IMR-90 (cell line): ENCODE results near the gene RBBP4. TPM values are rescaled to one million over a fixed set of nuclear protein-coding genes. Genes with fewer than 3 reads are reported as not detected.

ENCODE experiments used
- ATAC-seq: fragments of 200-7000 bp; cut with Tn5 transposase; 2 replicates; pipeline ENCODE4 v1.9.1; 2020; ENCODE audit warnings: low read depth, mild to moderate bottlenecking, moderate library complexity
- BruUV-seq: library from RNA; stranded (reverse); fragments of 400-500 nt; replicated peaks from 2 replicates; lab custom pipeline; 2021; lab: Mats Ljungman, UMichigan
- CTCF ChIA-PET: fragments of 300-600 bp; formaldehyde crosslinking; extraction: SDS; loops from one replicate; lab custom pipeline; 2021; ENCODE audit warnings: antibody characterized with exemption; lab: Yijun Ruan, JAX
- POLR2A ChIA-PET: fragments of 300-600 bp; sonication (Branson Sonifier 250); formaldehyde crosslinking; loops from one replicate; lab custom pipeline; 2022; ENCODE audit warnings: antibody characterized with exemption; ENCODE audit not compliant: unreplicated experiment; lab: Charles Lee
- DNase-seq: peaks from one replicate; pipeline ENCODE4 v3.0.0; 2013
- H2AFZ ChIP-seq: replicated peaks from 2 replicates; pipeline ENCODE3; 2013; ENCODE audit warnings: low read length, mild to moderate bottlenecking; ENCODE audit not compliant: poor library complexity
- H2AK5ac ChIP-seq: 2 replicates; pipeline ENCODE4 v1.6.1; 2013; ENCODE audit warnings: low read depth, low read length, inconsistent platforms
- H2AK9ac ChIP-seq: replicated peaks from 2 replicates; pipeline ENCODE3; 2013; ENCODE audit warnings: mild to moderate bottlenecking, low read depth, low read length, moderate library complexity; ENCODE audit not compliant: poor library complexity
- H2BK120ac ChIP-seq: 2 replicates; pipeline ENCODE4 v1.6.1; 2013; ENCODE audit warnings: low read depth, low read length, inconsistent platforms
- H2BK15ac ChIP-seq: 3 replicates; pipeline ENCODE4 v1.6.1; 2013; ENCODE audit warnings: low read depth, low read length, inconsistent platforms
- H2BK20ac ChIP-seq: 2 replicates; pipeline ENCODE4 v1.6.1; 2013; ENCODE audit warnings: low read depth, mild to moderate bottlenecking, inconsistent platforms, low read length, moderate library complexity
- H2BK5ac ChIP-seq: 2 replicates; pipeline ENCODE4 v1.6.1; 2013; ENCODE audit warnings: mild to moderate bottlenecking, low read depth, low read length, inconsistent platforms; ENCODE audit not compliant: poor library complexity, severe bottlenecking
- H3K14ac ChIP-seq: replicated peaks from 2 replicates; pipeline ENCODE4 v1.6.1; 2013; ENCODE audit warnings: low read depth, low read length, inconsistent platforms
- H3K18ac ChIP-seq: 2 replicates; pipeline ENCODE4 v1.6.1; 2013; ENCODE audit warnings: low read depth, low read length, control low read depth
- H3K23ac ChIP-seq: 2 replicates; pipeline ENCODE4 v1.6.1; 2013; ENCODE audit warnings: low read depth, low read length, inconsistent platforms
- H3K27ac ChIP-seq: 2 replicates; pipeline ENCODE4 v1.5.1; 2013; ENCODE audit warnings: mild to moderate bottlenecking, control low read depth, low read length; ENCODE audit not compliant: insufficient read depth
- H3K27me3 ChIP-seq: 2 replicates; pipeline ENCODE4 v1.6.1; 2013; ENCODE audit warnings: low read length; ENCODE audit not compliant: control insufficient read depth, insufficient read depth
- H3K36me3 ChIP-seq: 2 replicates; pipeline ENCODE4 v1.6.1; 2013; ENCODE audit warnings: low read length, mixed read lengths; ENCODE audit not compliant: control insufficient read depth, insufficient read depth
- H3K4ac ChIP-seq: 2 replicates; pipeline ENCODE4 v1.6.1; 2013; ENCODE audit warnings: low read depth, low read length, inconsistent platforms
- H3K4me1 ChIP-seq: 2 replicates; pipeline ENCODE4 v1.6.1; 2013; ENCODE audit warnings: low read length, mixed read lengths; ENCODE audit not compliant: control insufficient read depth, insufficient read depth
- H3K4me2 ChIP-seq: 2 replicates; pipeline ENCODE4 v1.6.1; 2013; ENCODE audit warnings: low read depth, mild to moderate bottlenecking, control low read depth, low read length, moderate library complexity
- H3K4me3 ChIP-seq: 2 replicates; pipeline ENCODE4 v1.5.1; 2013; ENCODE audit warnings: low read depth, mild to moderate bottlenecking, control low read depth, low read length, moderate library complexity; ENCODE audit not compliant: insufficient read depth
- H3K56ac ChIP-seq: 2 replicates; pipeline ENCODE4 v1.6.1; 2013; ENCODE audit warnings: low read length, inconsistent platforms; ENCODE audit not compliant: insufficient read depth; ENCODE audit errors: extremely low read depth
- H3K79me1 ChIP-seq, 2 experiments: 2 replicates each; pipeline ENCODE4 v1.6.1; 2013; ENCODE audit warnings: low read length in 2 of 2, inconsistent platforms in 1 of 2, low read depth in 1 of 2
- H3K9ac ChIP-seq: 2 replicates; pipeline ENCODE4 v1.6.1; 2013; ENCODE audit warnings: low read depth, low read length, control low read depth
- H3K9me1 ChIP-seq: 2 replicates; pipeline ENCODE4 v1.6.1; 2013; ENCODE audit warnings: low read length, inconsistent platforms; ENCODE audit not compliant: insufficient read depth
- H3K9me3 ChIP-seq: 2 replicates; pipeline ENCODE4 v1.6.1; 2013; ENCODE audit warnings: low read length; ENCODE audit not compliant: control insufficient read depth, insufficient read depth
- H4K20me1 ChIP-seq: 2 replicates; pipeline ENCODE4 v1.6.1; 2013; ENCODE audit warnings: low read length, inconsistent platforms; ENCODE audit not compliant: insufficient read depth
- H4K5ac ChIP-seq: 2 replicates; pipeline ENCODE4 v1.6.1; 2013; ENCODE audit warnings: mild to moderate bottlenecking, low read depth, low read length, control low read depth
- H4K8ac ChIP-seq, 2 experiments: 2 replicates each; pipeline ENCODE4 v1.6.1; 2013; ENCODE audit warnings: low read depth in 2 of 2, low read length in 2 of 2, control low read depth in 1 of 2, inconsistent platforms in 1 of 2
- H4K91ac ChIP-seq: 2 replicates; pipeline ENCODE4 v1.6.1; 2013; ENCODE audit warnings: low read depth, low read length, inconsistent platforms; ENCODE audit not compliant: insufficient read depth
- BHLHE40 ChIP-seq: fragments of 150-350 bp; IDR thresholded peaks from 2 replicates; pipeline ENCODE4 v1.6.1; 2016; ENCODE audit warnings: mild to moderate bottlenecking, low read depth, low read length
- MAFK ChIP-seq: IDR thresholded peaks from 2 replicates; pipeline ENCODE4 v1.6.1; 2012; ENCODE audit warnings: low read depth, low read length, improper control_type of control experiment
- MAZ ChIP-seq: IDR thresholded peaks from 2 replicates; pipeline ENCODE4 v1.6.1; 2012; ENCODE audit warnings: low read depth, mild to moderate bottlenecking, low read length, improper control_type of control experiment, moderate library complexity, borderline replicate concordance
- RAD21 ChIP-seq: IDR thresholded peaks from 2 replicates; pipeline ENCODE4 v1.6.1; 2012; ENCODE audit warnings: low read length, improper control_type of control experiment
- RCOR1 ChIP-seq: IDR thresholded peaks from 2 replicates; pipeline ENCODE4 v1.6.1; 2012; ENCODE audit warnings: mild to moderate bottlenecking, low read length, improper control_type of control experiment; ENCODE audit not compliant: insufficient replicate concordance
- WGBS, 2 experiments: methylation state at CpG; one replicate each; pipeline versions ENCODE4 v1.1.5 to v1.1.7; 2013; ENCODE audit warnings: missing lambda C conversion rate in 2 of 2; ENCODE audit not compliant: insufficient read length in 1 of 2; ENCODE audit errors: extremely low coverage in 2 of 2; 5-methylcytosine and 5-hydroxymethylcytosine counted together
- dilution Hi-C: fragments of 300-500 bp; cut with HindIII; formaldehyde crosslinking; loops from one replicate; pipeline ENCODE4 v1.14.3; 2018; ENCODE audit warnings: low sequenced_read_pairs; ENCODE audit not compliant: unreplicated experiment
- in situ Hi-C: fragments of 300-500 bp; cut with MboI; formaldehyde crosslinking; loops from 3 replicates; pipeline ENCODE4 v1.14.3; 2019; ENCODE audit warnings: low sequenced_read_pairs, inconsistent platforms, mixed read lengths
- intact Hi-C: fragments of 100-400 bp; cut with micrococcal nuclease; formaldehyde crosslinking; loops from 2 replicates; pipeline ENCODE4 v1.10.0; 2022
- polyA plus RNA-seq, 3 experiments: library from polyadenylated mRNA; depleted of rRNA; stranded (reverse); fragments of >200 nt; gene quantifications; 2 replicates each; pipeline ENCODE4 v1.2.3, GENCODE V29; 2012; ENCODE audit warnings: low replicate concordance in 1 of 3
- total RNA-seq: library from RNA; depleted of rRNA; stranded (reverse); fragments of >200 nt; gene quantifications from 2 replicates; pipeline ENCODE4 v1.2.3, GENCODE V29; 2012

Gene RBBP4
- total and polyA plus RNA-seq, 2 of the 4 experiments (the other 2 are of a cell fraction), result 82.9 to 161 TPM

GRCh38 chr1:32706491-32706890 is 55.5 kb downstream of the RBBP4 start:
- BruUV-seq, result no TSS peak
- no peak overlapping the region for H3K27ac ChIP-seq
- WGBS, 2 experiments, result 83% methylated on average over 1 of the region's 1 CpG; no CpG with 5 or more reads in 1 of the 2 experiments

More at GRCh38 chr1:32706491-32706890, 55.5 kb downstream of the RBBP4 start:
- no peak overlapping the region for H3K9ac ChIP-seq
- H2BK5ac ChIP-seq, result no peak overlapping the region
- H4K5ac ChIP-seq, result peak overlapping the region; percentile 38
- 0 out of 3 replicates have a peak overlapping the region, but pooled peaks have one; percentile 3 for H2BK15ac ChIP-seq
- peak overlapping the region; percentile 67 for H2AFZ ChIP-seq
- H3K9me1 ChIP-seq, result 0 out of 2 replicates have a peak, but pooled peaks cover 4% of the 10 kb centered on the region
- peaks cover 7 to 15% of the 10 kb centered on the region in 2 experiments; a peak in 3 of 4 replicates for H3K79me1 ChIP-seq
- DNase-seq (no peak), ATAC-seq (no peak)
- intact Hi-C loops, result loop anchor here (10.0 kb wide), 1 partner anchor 388 kb away; no protein-coding TSS in a partner anchor
- peak overlapping the region; percentile 43 for H2AK5ac ChIP-seq
- H4K20me1 ChIP-seq, result no peaks in the 10 kb centered on the region; the same call in 1 of the 2 replicates
- no peaks in the 10 kb centered on the region for H3K27me3 ChIP-seq
- no peak overlapping the region for H3K56ac ChIP-seq
- no peak overlapping the region for H3K23ac ChIP-seq
- peak overlapping the region; percentile 52 for H2AK9ac ChIP-seq
- in situ Hi-C loops, result no loop called here
- peaks cover 3% of the 10 kb centered on the region; the same call in 1 of the 2 replicates for H3K9me3 ChIP-seq
- CTCF ChIA-PET, result interaction anchor here (0.6 to 1.4 kb wide), 3 partner anchors 15 to 66 kb away, joined by 3 to 7 read pairs (median 4); no protein-coding TSS in a partner anchor
- POLR2A ChIA-PET, result no interaction called here
- peak overlapping the region; percentile 6 to 45; a peak in 2 of 4 replicates for H4K8ac ChIP-seq
- H3K14ac ChIP-seq, result no peak overlapping the region; the same call in 1 of the 2 replicates
- peaks cover 14% of the 10 kb centered on the region for H3K4me1 ChIP-seq
- TF ChIP-seq BHLHE40 (no peak), RCOR1 (no peak), MAZ (no peak), MAFK (no peak), RAD21 (no peak)
- H3K4me3 ChIP-seq, result no peak overlapping the region
- peak overlapping the region; percentile 33 for H2BK20ac ChIP-seq
- peak overlapping the region; percentile 52; the same call in 1 of the 2 replicates for H4K91ac ChIP-seq
- H3K4me2 ChIP-seq, result no peak overlapping the region
- peak overlapping the region; percentile 31; the same call in 1 of the 2 replicates for H3K18ac ChIP-seq
- no peaks in the 10 kb centered on the region for H3K36me3 ChIP-seq
- peak overlapping the region; percentile 50 for H3K4ac ChIP-seq
- dilution Hi-C loops, result no loop called here
- peak overlapping the region; percentile 53 for H2BK120ac ChIP-seq
